Tibial nerve (tissue), 3 donors: ENCODE data around the gene CNPY1.

Experiments used
- EP300 ChIP-seq, 2 donors: sonication (generic); formaldehyde crosslinking; IDR thresholded peaks; one replicate each; pipeline ENCODE4 v1.6.1; 2017; ENCODE audit warnings: antibody characterized with exemption in 2 of 2, mild to moderate bottlenecking in 1 of 2
- POLR2A ChIP-seq, 2 donors: fragments of 450-650 bp; IDR thresholded peaks; one replicate each; pipeline ENCODE4 v1.6.1; 2017; ENCODE audit warnings: antibody characterized with exemption in 2 of 2, mild to moderate bottlenecking in 2 of 2, moderate library complexity in 2 of 2

GRCh38 chr7:155589001-155589980 is 42.9 kb upstream of the CNPY1 start:
- TF ChIP-seq POLR2A (IDR thresholded peaks at IDR 0.05) (no peak), EP300 (IDR thresholded peaks at IDR 0.05) (no peak)
